ENCODE measurements around the gene AP3B2.

DNA sequence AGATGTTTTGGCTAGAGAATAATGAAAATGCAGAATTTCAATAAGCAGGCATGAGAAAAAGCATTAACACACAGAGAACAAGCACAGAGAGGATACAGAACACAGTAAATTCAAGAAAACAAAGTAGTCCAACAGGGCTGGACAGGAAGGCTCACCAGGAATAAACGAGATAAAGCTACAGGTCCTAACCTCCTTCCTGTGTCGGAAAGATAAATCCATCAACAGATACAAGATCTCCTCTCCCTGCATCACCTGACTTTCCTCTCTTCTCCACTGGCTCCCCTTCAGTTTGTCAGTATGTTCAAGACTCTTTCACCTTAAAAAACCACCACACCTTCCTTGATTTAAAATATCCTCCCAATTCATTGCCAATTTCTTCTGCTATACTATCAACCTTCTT is 73.9 kb downstream of the AP3B2 start:
- TF ChIP-seq, protein P1, sequence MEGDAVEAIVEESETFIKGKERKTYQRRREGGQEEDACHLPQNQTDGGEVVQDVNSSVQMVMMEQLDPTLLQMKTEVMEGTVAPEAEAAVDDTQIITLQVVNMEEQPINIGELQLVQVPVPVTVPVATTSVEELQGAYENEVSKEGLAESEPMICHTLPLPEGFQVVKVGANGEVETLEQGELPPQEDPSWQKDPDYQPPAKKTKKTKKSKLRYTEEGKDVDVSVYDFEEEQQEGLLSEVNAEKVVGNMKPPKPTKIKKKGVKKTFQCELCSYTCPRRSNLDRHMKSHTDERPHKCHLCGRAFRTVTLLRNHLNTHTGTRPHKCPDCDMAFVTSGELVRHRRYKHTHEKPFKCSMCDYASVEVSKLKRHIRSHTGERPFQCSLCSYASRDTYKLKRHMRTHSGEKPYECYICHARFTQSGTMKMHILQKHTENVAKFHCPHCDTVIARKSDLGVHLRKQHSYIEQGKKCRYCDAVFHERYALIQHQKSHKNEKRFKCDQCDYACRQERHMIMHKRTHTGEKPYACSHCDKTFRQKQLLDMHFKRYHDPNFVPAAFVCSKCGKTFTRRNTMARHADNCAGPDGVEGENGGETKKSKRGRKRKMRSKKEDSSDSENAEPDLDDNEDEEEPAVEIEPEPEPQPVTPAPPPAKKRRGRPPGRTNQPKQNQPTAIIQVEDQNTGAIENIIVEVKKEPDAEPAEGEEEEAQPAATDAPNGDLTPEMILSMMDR (conservative IDR thresholded peaks at IDR 0.05 in 1 of 2, IDR thresholded peaks at IDR 0.05 in 1 of 2; ENCODE audit: low read depth in 1 of 2, low read length in 2 of 2) = no peak
- no peak for TF ChIP-seq EZH2 (IDR thresholded peaks at IDR 0.05; ENCODE audit: low read length, missing control alignments)
